Loucy (cell line): ENCODE data around the gene RBKS.

Experiments
- H2AFZ ChIP-seq: fragments of 200-600 bp; sonication (generic); 2 replicates; pipeline ENCODE4 v1.6.0; 2016; ENCODE audit warnings: antibody characterized with exemption, mild to moderate bottlenecking, low read length, moderate library complexity
- H3F3A ChIP-seq: fragments of 200-600 bp; 2 replicates; pipeline ENCODE4 v1.6.0; 2016; ENCODE audit warnings: antibody characterized with exemption, low read depth, mild to moderate bottlenecking
- H3K27me3 ChIP-seq: fragments of 200-600 bp; sonication (generic); 2 replicates; pipeline ENCODE4 v1.6.1; 2014; ENCODE audit warnings: low read length, mild to moderate bottlenecking; ENCODE audit not compliant: insufficient read depth, poor library complexity, severe bottlenecking
- H3K36me3 ChIP-seq: fragments of 200-600 bp; sonication (generic); 2 replicates; pipeline ENCODE4 v1.6.1; 2016; ENCODE audit warnings: low read length; ENCODE audit not compliant: insufficient read depth
- H3K4me1 ChIP-seq: fragments of 200-600 bp; sonication (generic); 2 replicates; pipeline ENCODE4 v1.5.1; 2014; ENCODE audit warnings: low read length, mild to moderate bottlenecking; ENCODE audit not compliant: insufficient read depth, poor library complexity, severe bottlenecking
- H3K4me2 ChIP-seq: fragments of 200-600 bp; sonication (generic); 2 replicates; pipeline ENCODE4 v1.6.0; 2014; ENCODE audit warnings: antibody characterized with exemption, low read length, low read depth, mild to moderate bottlenecking; ENCODE audit not compliant: poor library complexity, severe bottlenecking
- H3K4me3 ChIP-seq: fragments of 200-600 bp; sonication (generic); 2 replicates; pipeline ENCODE4 v1.5.1; 2014; ENCODE audit warnings: low read length, mild to moderate bottlenecking, mixed read lengths; ENCODE audit not compliant: poor library complexity, severe bottlenecking
- H3K79me2 ChIP-seq: fragments of 200-600 bp; sonication (generic); 2 replicates; pipeline ENCODE4 v1.6.1; 2014; ENCODE audit warnings: low read length; ENCODE audit not compliant: insufficient read depth
- H3K9ac ChIP-seq: fragments of 200-600 bp; sonication (generic); 2 replicates; pipeline ENCODE4 v1.6.0; 2014; ENCODE audit warnings: mild to moderate bottlenecking, low read depth, low read length, moderate library complexity; ENCODE audit not compliant: poor library complexity, severe bottlenecking
- H3K9me2 ChIP-seq: fragments of 200-600 bp; sonication (generic); replicated peaks from 2 replicates; pipeline ENCODE4 v1.6.1; 2016; ENCODE audit warnings: low read depth, low read length, mixed read lengths
- H3K9me3 ChIP-seq: fragments of 200-600 bp; sonication (generic); 2 replicates; pipeline ENCODE4 v1.6.1; 2014; ENCODE audit warnings: mild to moderate bottlenecking, antibody characterized with exemption, low read length, low read depth; ENCODE audit not compliant: insufficient read depth
- H4K20me1 ChIP-seq: fragments of 200-600 bp; sonication (generic); 2 replicates; pipeline ENCODE4 v1.6.0; 2014; ENCODE audit warnings: antibody characterized with exemption, low read length, mild to moderate bottlenecking; ENCODE audit not compliant: insufficient read depth, poor library complexity, severe bottlenecking
- CTCF ChIP-seq: fragments of 200-600 bp; sonication (generic); conservative IDR thresholded peaks from 2 replicates; pipeline ENCODE4 v1.5.1; 2014; ENCODE audit warnings: mild to moderate bottlenecking, antibody characterized with exemption, low read length
- EZH2phosphoT487 ChIP-seq: fragments of 200-600 bp; IDR thresholded peaks from 2 replicates; pipeline ENCODE4 v1.6.1; 2018; ENCODE audit warnings: antibody characterized with exemption, mild to moderate bottlenecking, moderate library complexity, borderline replicate concordance

Gene RBKS

GRCh38 chr2:27738349-27739057 lies 151.7 kb downstream of the RBKS start:
- Histone ChIP-seq H2AFZ (no peak overlapping the region), H3K36me3 (no peaks in the 10 kb centered on the region), H3K4me2 (no peak overlapping the region), H3F3A (no peaks in the 10 kb centered on the region), H3K4me3 (no peak overlapping the region), H3K9me3 (no peaks in the 10 kb centered on the region), H3K4me1 (no peaks in the 10 kb centered on the region), H3K79me2 (no peaks in the 10 kb centered on the region), H3K27me3 (no peaks in the 10 kb centered on the region), H3K9me2 (no peaks in the 10 kb centered on the region), H3K9ac (no peak overlapping the region), H4K20me1 (no peaks in the 10 kb centered on the region)
- TF ChIP-seq EZH2phosphoT487 (no peak), CTCF (no peak)

DNA sequence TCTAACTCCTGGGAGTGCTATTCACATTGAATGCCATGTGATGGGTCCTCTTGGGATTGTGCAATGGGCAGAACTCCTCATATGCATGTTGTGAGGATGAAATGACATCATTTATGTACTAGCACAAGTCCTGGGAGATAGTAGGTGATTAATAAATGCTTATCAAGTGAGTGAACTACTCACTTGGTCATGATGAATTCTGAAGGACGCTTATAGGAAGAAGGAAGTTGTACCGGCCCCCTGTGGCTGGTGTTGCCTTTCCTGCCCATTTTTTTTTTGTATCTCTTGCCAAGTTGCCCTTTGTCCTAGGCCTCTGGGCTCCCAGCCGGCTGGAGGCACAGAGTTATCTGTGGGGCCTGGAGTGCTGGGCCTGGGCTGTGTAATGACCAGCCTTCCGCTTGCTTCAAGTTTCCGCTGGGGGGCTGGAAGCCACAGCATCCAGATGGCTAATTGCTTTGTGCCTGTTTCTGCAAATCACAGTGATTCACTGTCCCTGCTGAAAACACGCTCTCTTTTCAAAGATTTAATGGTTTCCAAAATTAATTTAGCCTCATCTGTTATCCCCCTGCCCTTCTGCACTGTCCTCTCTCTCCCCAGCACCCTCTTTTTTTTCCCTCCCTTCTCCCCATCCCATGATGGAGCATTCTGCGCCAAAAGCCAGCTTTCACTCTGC lies 152.4 kb downstream of the RBKS start:
- Histone ChIP-seq H2AFZ (no peak overlapping the region), H3K9me3 (no peaks in the 10 kb centered on the region), H3K27me3 (no peaks in the 10 kb centered on the region), H3K79me2 (no peaks in the 10 kb centered on the region), H3K4me1 (no peaks in the 10 kb centered on the region), H3K4me2 (no peak overlapping the region), H4K20me1 (no peaks in the 10 kb centered on the region), H3K36me3 (no peaks in the 10 kb centered on the region), H3K9ac (no peak overlapping the region), H3F3A (no peaks in the 10 kb centered on the region), H3K9me2 (no peaks in the 10 kb centered on the region), H3K4me3 (no peak overlapping the region)
- TF ChIP-seq EZH2phosphoT487 (no peak), CTCF (no peak)

DNA sequence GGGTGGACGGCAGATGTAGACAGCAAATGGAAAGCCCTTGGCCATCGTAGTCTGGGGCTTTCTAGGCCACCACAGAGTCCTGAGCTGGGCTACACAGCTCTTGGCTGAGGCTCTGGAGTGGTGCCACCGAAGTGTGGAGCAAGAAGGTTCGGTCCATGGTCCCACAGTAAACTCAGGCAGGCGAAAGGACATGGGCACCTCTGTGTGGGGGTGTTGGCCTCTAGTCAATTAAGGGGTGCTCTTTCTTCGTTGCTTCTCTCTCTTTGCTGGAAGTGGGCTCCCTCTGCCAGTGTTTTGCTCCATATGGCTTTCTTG lies 153.3 kb downstream of the RBKS start:
- no peaks in the 10 kb centered on the region for H3K9me2 ChIP-seq
- no peak overlapping the region for H3K9ac ChIP-seq
- H3K4me1 ChIP-seq, result no peaks in the 10 kb centered on the region
- no peaks in the 10 kb centered on the region for H3K9me3 ChIP-seq
- no peak overlapping the region for H2AFZ ChIP-seq
- H3K27me3 ChIP-seq, result no peaks in the 10 kb centered on the region
- H3K79me2 ChIP-seq, result no peaks in the 10 kb centered on the region
- TF ChIP-seq CTCF, result no peak
- no peak for TF ChIP-seq EZH2phosphoT487
- no peak overlapping the region for H3K4me2 ChIP-seq
- H3K4me3 ChIP-seq, result no peak overlapping the region
- H3K36me3 ChIP-seq, result no peaks in the 10 kb centered on the region
- H4K20me1 ChIP-seq, result no peaks in the 10 kb centered on the region
- H3F3A ChIP-seq, result no peaks in the 10 kb centered on the region
